ENCODE data around the gene BNIP1.

The BNIP1 gene

DNA sequence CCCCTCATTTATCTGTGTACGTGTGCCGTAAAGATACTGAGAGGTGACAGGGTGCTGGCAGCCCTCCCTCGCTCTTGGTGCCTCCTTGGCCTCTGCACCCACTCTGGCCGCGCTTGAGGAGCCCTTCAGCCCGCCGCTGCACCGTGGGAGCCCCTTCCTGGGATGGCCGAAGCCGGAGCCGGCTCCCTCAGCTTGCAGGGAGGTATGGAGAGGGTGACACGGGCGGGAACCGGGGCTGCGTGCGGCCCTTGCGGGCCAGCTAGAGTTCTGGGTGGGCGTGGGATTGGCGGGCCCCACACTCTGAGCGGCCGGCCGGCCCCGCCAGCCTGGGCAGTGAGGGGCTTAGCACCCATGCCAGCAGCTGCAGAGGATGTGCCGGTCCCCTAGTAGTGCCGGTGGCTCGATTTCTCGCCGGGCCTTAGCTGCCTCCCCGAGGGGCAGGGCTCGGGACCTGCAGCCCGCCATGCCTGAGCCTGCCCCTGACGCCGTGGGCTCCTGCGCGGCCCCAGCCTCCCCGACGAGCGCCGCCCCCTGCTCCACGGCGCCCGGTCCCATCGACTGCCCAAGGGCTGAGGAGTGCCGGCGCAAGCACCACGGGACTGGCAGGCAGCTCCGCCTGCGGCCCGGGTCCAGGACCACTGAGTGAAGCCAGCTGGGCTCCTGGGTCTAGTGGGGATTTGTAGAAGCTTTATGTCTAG, 69.1 kb downstream of the BNIP1 start (continued):
- no peak for TF ChIP-seq ZSCAN5A (tag by site-specific recombination; IDR thresholded peaks at IDR 0.05)

Data from HEK293 (cell line).